Measurements from ENCODE around the gene KRTAP10-4.

DNA sequence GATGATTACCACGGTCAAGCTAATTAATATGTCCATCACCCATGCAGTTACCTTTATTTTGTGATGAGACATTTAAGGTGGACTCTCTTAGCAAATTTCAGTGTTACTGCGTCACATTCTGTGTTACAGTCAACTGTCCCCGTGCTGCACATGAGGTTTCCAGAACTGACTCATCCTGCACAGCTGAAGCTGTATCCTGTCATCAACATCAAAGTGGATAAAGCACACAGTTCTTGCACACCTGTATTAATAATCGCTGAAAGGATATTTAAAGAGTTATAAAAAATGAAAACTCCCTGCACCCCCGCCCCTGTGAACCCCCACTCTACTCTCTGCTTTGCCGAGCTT lies 10.2 kb downstream of the KRTAP10-4 start:
- TF ChIP-seq, protein P1, sequence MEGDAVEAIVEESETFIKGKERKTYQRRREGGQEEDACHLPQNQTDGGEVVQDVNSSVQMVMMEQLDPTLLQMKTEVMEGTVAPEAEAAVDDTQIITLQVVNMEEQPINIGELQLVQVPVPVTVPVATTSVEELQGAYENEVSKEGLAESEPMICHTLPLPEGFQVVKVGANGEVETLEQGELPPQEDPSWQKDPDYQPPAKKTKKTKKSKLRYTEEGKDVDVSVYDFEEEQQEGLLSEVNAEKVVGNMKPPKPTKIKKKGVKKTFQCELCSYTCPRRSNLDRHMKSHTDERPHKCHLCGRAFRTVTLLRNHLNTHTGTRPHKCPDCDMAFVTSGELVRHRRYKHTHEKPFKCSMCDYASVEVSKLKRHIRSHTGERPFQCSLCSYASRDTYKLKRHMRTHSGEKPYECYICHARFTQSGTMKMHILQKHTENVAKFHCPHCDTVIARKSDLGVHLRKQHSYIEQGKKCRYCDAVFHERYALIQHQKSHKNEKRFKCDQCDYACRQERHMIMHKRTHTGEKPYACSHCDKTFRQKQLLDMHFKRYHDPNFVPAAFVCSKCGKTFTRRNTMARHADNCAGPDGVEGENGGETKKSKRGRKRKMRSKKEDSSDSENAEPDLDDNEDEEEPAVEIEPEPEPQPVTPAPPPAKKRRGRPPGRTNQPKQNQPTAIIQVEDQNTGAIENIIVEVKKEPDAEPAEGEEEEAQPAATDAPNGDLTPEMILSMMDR (IDR thresholded peaks at IDR 0.05; ENCODE audit: borderline replicate concordance, extremely low read depth, low read length, poor library complexity, severe bottlenecking): no peak
- TF ChIP-seq EZH2 (IDR thresholded peaks at IDR 0.05; ENCODE audit: borderline replicate concordance, low read depth, low read length, severe bottlenecking): no peak

All from DND-41 (cell line).